ENCODE results near the gene BPIFB6. TPM values are rescaled to one million over a fixed set of nuclear protein-coding genes. Genes with fewer than 3 reads are reported as not detected.

Gene BPIFB6
- total RNA-seq, 1 experiment from 2014 or later: not detected

- Histone ChIP-seq H3K27me3 (replicated peaks; ENCODE audit: insufficient read depth, low read depth, low read length, poor library complexity) (peaks cover 5% of the 10 kb centered on the region), H3K4me3 (ENCODE audit: low read depth, low read length, poor library complexity, severe bottlenecking) (no peak overlapping the region), H3K4me1 (ENCODE audit: insufficient read depth, low read length, poor library complexity, severe bottlenecking) (no peaks in the 10 kb centered on the region), H3K9me3 (ENCODE audit: low read depth, low read length, poor library complexity, severe bottlenecking) (no peaks in the 10 kb centered on the region), H3K36me3 (ENCODE audit: insufficient read depth, low read length, poor library complexity, severe bottlenecking) (no peaks in the 10 kb centered on the region), H3K27ac (ENCODE audit: low read depth, low read length, poor library complexity, severe bottlenecking) (no peak overlapping the region)
- no TSS peak for BruUV-seq (replicated peaks)
- TF ChIP-seq CTCF (conservative IDR thresholded peaks at IDR 0.05; ENCODE audit: low read depth, low read length): no peak
- TF ChIP-seq EZH2 (IDR thresholded peaks at IDR 0.05; ENCODE audit: borderline replicate concordance, low read depth, low read length, poor library complexity, severe bottlenecking): no peak
- ChIA-PET POLR2A (ENCODE audit: low non-redundant PET) (no interaction called here), CTCF (no interaction called here)
- intact Hi-C loops (cut with micrococcal nuclease; ENCODE audit: unreplicated experiment): no loop called here
- DNase-seq (ENCODE audit: low spot score): no peak
Measured at GRCh38 chr20:33027769-33028751, 3.4 kb upstream of the BPIFB6 start.

- H3K27me3 ChIP-seq (replicated peaks; ENCODE audit: insufficient read depth, low read depth, low read length, poor library complexity): peaks cover 5% of the 10 kb centered on the region
- no TSS peak for BruUV-seq (replicated peaks)
- ChIA-PET POLR2A (ENCODE audit: low non-redundant PET) (no interaction called here), CTCF (no interaction called here)
- intact Hi-C loops (cut with micrococcal nuclease; ENCODE audit: unreplicated experiment): no loop called here
- no peaks in the 10 kb centered on the region for H3K4me1 ChIP-seq (ENCODE audit: insufficient read depth, low read length, poor library complexity, severe bottlenecking)
- H3K9me3 ChIP-seq (ENCODE audit: low read depth, low read length, poor library complexity, severe bottlenecking): no peaks in the 10 kb centered on the region
- H3K36me3 ChIP-seq (ENCODE audit: insufficient read depth, low read length, poor library complexity, severe bottlenecking): no peaks in the 10 kb centered on the region
- DNase-seq (ENCODE audit: low spot score): no peak
- no peak overlapping the region for H3K27ac ChIP-seq (ENCODE audit: low read depth, low read length, poor library complexity, severe bottlenecking)
- H3K4me3 ChIP-seq (ENCODE audit: low read depth, low read length, poor library complexity, severe bottlenecking): no peak overlapping the region
- TF ChIP-seq CTCF (conservative IDR thresholded peaks at IDR 0.05; ENCODE audit: low read depth, low read length) (no peak), EZH2 (IDR thresholded peaks at IDR 0.05; ENCODE audit: borderline replicate concordance, low read depth, low read length, poor library complexity, severe bottlenecking) (no peak)
Measured at GRCh38 chr20:33028875-33029274, 2.6 kb upstream of the BPIFB6 start.

- no TSS peak for BruUV-seq (replicated peaks)
- intact Hi-C loops (cut with micrococcal nuclease; ENCODE audit: unreplicated experiment): no loop called here
- CTCF ChIA-PET: no interaction called here
- Histone ChIP-seq H3K4me3 (ENCODE audit: low read depth, low read length, poor library complexity, severe bottlenecking) (no peak overlapping the region), H3K4me1 (ENCODE audit: insufficient read depth, low read length, poor library complexity, severe bottlenecking) (no peaks in the 10 kb centered on the region), H3K9me3 (ENCODE audit: low read depth, low read length, poor library complexity, severe bottlenecking) (no peaks in the 10 kb centered on the region), H3K27me3 (replicated peaks; ENCODE audit: insufficient read depth, low read depth, low read length, poor library complexity) (peaks cover 5% of the 10 kb centered on the region), H3K27ac (ENCODE audit: low read depth, low read length, poor library complexity, severe bottlenecking) (no peak overlapping the region), H3K36me3 (ENCODE audit: insufficient read depth, low read length, poor library complexity, severe bottlenecking) (no peaks in the 10 kb centered on the region)
- TF ChIP-seq CTCF (conservative IDR thresholded peaks at IDR 0.05; ENCODE audit: low read depth, low read length) (no peak), EZH2 (IDR thresholded peaks at IDR 0.05; ENCODE audit: borderline replicate concordance, low read depth, low read length, poor library complexity, severe bottlenecking) (no peak)
- POLR2A ChIA-PET (ENCODE audit: low non-redundant PET): no interaction called here
- DNase-seq (ENCODE audit: low spot score): no peak
Measured at GRCh38 chr20:33030076-33030475, 1.4 kb upstream of the BPIFB6 start.
